Loucy (cell line): ENCODE measurements around the gene MAD1L1.

ENCODE experiments used
- CTCF ChIP-seq: fragments of 200-600 bp; sonication (generic); conservative IDR thresholded peaks from 2 replicates; pipeline ENCODE4 v1.5.1; 2014; ENCODE audit warnings: mild to moderate bottlenecking, antibody characterized with exemption, low read length
- EZH2phosphoT487 ChIP-seq: fragments of 200-600 bp; IDR thresholded peaks from 2 replicates; pipeline ENCODE4 v1.6.1; 2018; ENCODE audit warnings: antibody characterized with exemption, mild to moderate bottlenecking, moderate library complexity, borderline replicate concordance

GRCh38 chr7:2208712-2209111 lies 24.0 kb downstream of the MAD1L1 start:
- no peak for TF ChIP-seq CTCF
- no peak for TF ChIP-seq EZH2phosphoT487
